MM.1S (cell line): ENCODE data around the gene RTN4RL2.

Source experiments
- EZH2phosphoT487 ChIP-seq: fragments of 300-600 bp; sonication (generic); IDR thresholded peaks from 2 replicates; pipeline ENCODE4 v1.6.1; 2018; ENCODE audit warnings: antibody characterized with exemption, low read length
- TF ChIP-seq, protein P1 (sequence below): fragments of 300-600 bp; sonication (generic); IDR thresholded peaks from 2 replicates; pipeline ENCODE4 v1.5.1; 2016; ENCODE audit warnings: antibody characterized with exemption, low read length, mixed read lengths

DNA sequence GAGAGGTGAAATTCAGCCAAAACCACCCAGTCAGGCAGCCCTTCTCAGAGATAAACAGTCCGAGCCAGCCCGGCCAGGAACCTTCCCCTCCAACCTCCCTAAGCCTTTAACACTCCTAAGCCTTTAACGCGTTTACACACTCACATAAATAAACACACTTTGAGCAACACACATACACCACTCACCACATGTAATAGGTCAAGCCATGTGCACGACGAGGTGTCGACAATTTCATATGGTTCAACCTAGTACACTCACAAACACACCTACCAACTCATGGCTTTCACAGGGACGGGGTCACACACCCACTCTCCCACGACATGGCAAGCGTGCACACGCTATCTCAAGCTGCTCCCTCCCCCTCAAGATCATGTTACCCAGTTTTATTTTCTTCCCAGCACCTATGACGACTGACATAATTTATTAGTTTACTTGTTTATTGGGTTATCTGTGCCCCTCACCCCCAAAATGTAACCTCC is 39.7 kb downstream of the RTN4RL2 start:
- TF ChIP-seq, protein P1, sequence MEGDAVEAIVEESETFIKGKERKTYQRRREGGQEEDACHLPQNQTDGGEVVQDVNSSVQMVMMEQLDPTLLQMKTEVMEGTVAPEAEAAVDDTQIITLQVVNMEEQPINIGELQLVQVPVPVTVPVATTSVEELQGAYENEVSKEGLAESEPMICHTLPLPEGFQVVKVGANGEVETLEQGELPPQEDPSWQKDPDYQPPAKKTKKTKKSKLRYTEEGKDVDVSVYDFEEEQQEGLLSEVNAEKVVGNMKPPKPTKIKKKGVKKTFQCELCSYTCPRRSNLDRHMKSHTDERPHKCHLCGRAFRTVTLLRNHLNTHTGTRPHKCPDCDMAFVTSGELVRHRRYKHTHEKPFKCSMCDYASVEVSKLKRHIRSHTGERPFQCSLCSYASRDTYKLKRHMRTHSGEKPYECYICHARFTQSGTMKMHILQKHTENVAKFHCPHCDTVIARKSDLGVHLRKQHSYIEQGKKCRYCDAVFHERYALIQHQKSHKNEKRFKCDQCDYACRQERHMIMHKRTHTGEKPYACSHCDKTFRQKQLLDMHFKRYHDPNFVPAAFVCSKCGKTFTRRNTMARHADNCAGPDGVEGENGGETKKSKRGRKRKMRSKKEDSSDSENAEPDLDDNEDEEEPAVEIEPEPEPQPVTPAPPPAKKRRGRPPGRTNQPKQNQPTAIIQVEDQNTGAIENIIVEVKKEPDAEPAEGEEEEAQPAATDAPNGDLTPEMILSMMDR = no peak
- no peak for TF ChIP-seq EZH2phosphoT487
